AG04450 (cell line): Measurements from ENCODE around the gene TBK1. TPM values are rescaled to one million over a fixed set of nuclear protein-coding genes. Genes with fewer than 3 reads are reported as not detected.

Experiments
- CTCF ChIA-PET: fragments of 300-600, 350-600 bp; formaldehyde crosslinking; extraction: SDS; loops from one replicate; lab custom pipeline; 2022; ENCODE audit warnings: antibody characterized with exemption, inconsistent platforms; lab: Charles Lee
- POLR2A ChIA-PET: fragments of 350-600 bp; formaldehyde crosslinking; extraction: SDS; loops from one replicate; lab custom pipeline; 2021; ENCODE audit warnings: antibody characterized with exemption, inconsistent platforms; lab: Yijun Ruan, JAX
- DNase-seq: peaks from one replicate; pipeline ENCODE4 v3.0.0-alpha.2; 2011; ENCODE audit warnings: low read depth, low spot score
- H3K27ac ChIP-seq: one replicate; pipeline ENCODE4 v1.5.1; 2012; ENCODE audit warnings: low read depth, low read length, control low read depth
- H3K27me3 ChIP-seq: one replicate; pipeline ENCODE4 v1.6.0; 2012; ENCODE audit warnings: low read length; ENCODE audit not compliant: control insufficient read depth, insufficient read depth
- H3K4me3 ChIP-seq: 2 replicates; pipeline ENCODE4 v1.5.1; 2011; ENCODE audit warnings: mild to moderate bottlenecking, low read depth, low read length, control low read depth
- H3K9me3 ChIP-seq: 2 replicates; pipeline ENCODE4 v1.5.1; 2012; ENCODE audit warnings: low read length; ENCODE audit not compliant: control insufficient read depth, insufficient read depth
- polyA plus RNA-seq: library from polyadenylated mRNA; depleted of rRNA; stranded (reverse); fragments of >200 nt; gene quantifications from 2 replicates; pipeline ENCODE4 v1.2.3, GENCODE V29; 2011
- TF ChIP-seq, protein P1 (sequence below): IDR thresholded peaks from 2 replicates; pipeline ENCODE4 v1.5.1; 2011; ENCODE audit warnings: low read depth, low read length, control low read depth, inconsistent platforms

Gene TBK1
- polyA plus RNA-seq, 1 experiment = 27.2 TPM

DNA sequence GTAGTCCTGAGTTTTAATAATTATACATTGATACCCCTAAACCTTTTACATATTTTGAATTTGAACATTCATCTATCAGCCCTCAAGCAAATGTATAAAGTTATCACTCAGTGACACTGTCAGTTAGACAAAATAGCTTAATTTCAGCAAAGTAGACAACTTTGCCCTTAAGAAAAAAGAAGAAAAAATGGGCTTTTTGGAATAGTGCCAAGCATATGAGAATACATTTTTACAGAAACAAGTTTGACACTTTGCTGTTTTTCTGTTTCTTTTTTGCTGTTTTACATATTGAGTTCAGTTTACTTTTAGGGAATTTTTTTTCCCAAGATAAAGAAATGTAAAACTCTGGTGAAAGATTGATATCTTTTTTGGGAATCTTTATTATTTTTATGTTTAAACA, 14.3 kb downstream of the TBK1 start:
- TF ChIP-seq, protein P1, sequence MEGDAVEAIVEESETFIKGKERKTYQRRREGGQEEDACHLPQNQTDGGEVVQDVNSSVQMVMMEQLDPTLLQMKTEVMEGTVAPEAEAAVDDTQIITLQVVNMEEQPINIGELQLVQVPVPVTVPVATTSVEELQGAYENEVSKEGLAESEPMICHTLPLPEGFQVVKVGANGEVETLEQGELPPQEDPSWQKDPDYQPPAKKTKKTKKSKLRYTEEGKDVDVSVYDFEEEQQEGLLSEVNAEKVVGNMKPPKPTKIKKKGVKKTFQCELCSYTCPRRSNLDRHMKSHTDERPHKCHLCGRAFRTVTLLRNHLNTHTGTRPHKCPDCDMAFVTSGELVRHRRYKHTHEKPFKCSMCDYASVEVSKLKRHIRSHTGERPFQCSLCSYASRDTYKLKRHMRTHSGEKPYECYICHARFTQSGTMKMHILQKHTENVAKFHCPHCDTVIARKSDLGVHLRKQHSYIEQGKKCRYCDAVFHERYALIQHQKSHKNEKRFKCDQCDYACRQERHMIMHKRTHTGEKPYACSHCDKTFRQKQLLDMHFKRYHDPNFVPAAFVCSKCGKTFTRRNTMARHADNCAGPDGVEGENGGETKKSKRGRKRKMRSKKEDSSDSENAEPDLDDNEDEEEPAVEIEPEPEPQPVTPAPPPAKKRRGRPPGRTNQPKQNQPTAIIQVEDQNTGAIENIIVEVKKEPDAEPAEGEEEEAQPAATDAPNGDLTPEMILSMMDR = no peak
- Histone ChIP-seq H3K27me3 (no peaks in the 10 kb centered on the region), H3K9me3 (no peaks in the 10 kb centered on the region), H3K4me3 (no peak overlapping the region), H3K27ac (no peak overlapping the region)
- ChIA-PET CTCF (no interaction called here), POLR2A (no interaction called here)
- DNase-seq = no peak

DNA sequence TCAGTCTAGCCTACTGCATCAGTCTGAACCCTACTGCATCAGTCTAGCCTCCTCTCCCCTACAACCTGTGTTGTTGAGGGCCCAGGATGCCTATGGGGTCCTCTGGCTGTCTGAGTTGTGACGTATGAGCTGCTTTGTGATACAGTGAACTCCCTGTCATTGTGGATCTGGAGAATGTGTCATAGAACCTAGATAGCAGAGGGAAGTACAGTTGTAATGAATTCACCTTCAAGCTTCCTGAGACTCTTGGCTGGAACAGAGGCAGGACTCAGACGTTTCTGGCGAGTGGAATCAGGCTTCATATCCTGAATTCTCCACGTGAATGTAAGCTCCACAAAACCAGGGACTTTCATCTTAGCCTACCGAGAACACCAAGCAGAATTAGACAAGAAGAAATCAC, 17.0 kb downstream of the TBK1 start:
- no peak overlapping the region for H3K27ac ChIP-seq
- H3K27me3 ChIP-seq = no peaks in the 10 kb centered on the region
- TF ChIP-seq, protein P1 = no peak
- ChIA-PET CTCF (no interaction called here), POLR2A (no interaction called here)
- DNase-seq = no peak
- no peak overlapping the region for H3K4me3 ChIP-seq
- no peaks in the 10 kb centered on the region for H3K9me3 ChIP-seq

DNA sequence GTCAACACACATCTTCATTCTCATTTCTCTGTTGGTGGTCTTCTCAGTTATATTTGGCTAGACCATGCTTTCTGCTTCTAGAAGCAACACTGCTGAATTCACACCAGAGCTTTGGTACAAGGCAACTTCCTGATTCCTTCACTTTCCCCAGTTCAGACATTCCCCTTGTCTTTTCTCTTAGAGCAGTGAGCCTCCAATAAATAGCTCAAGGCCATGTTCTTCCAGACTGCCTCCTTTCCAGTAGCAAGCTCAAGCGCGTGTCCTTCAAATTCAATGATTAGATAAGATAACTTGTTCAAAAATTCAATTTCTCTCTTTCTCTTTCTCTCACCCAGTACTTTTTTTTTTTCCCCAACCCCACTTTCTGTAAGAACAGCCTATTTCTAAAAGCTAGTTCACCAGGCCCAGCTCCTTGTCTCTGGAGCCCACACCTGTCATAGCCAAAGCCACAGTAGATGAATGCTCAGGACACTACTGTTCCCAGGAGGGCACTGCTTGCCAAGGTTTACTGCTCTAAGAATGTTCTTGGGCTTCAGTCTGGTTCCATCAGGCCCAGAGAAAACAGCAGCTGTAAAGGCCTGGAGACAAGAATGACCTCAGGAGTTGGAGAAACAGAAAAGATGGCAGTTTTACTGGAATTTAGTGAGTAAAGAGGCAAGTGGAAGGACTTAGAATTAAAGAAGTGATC, 17.7 kb downstream of the TBK1 start:
- H3K27ac ChIP-seq = no peak overlapping the region
- TF ChIP-seq, protein P1 = no peak
- no peaks in the 10 kb centered on the region for H3K9me3 ChIP-seq
- no peak for DNase-seq
- no peak overlapping the region for H3K4me3 ChIP-seq
- no peaks in the 10 kb centered on the region for H3K27me3 ChIP-seq
- ChIA-PET POLR2A (no interaction called here), CTCF (no interaction called here)

DNA sequence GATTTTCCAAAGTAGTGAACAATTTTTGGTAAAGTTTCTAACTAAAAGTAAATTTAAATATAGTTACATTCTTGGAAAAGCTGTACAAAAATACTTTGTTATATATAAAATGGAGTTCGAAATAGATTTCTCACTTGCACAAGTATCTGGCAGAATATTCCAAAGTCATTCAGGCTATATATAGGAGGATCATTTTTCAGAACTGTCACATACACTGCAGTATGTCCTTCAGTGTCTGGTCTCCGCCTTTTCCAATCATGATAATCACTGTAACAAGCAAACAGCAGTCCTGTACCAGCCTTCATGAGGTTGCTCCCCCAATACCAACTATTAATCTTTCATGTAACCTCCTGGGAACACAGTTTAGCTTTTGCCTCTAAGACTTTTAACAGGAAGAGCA, 18.6 kb downstream of the TBK1 start:
- H3K9me3 ChIP-seq = no peaks in the 10 kb centered on the region
- TF ChIP-seq, protein P1 = no peak
- H3K27me3 ChIP-seq = no peaks in the 10 kb centered on the region
- H3K27ac ChIP-seq = no peak overlapping the region
- DNase-seq = no peak
- ChIA-PET POLR2A (no interaction called here), CTCF (no interaction called here)
- no peak overlapping the region for H3K4me3 ChIP-seq

DNA sequence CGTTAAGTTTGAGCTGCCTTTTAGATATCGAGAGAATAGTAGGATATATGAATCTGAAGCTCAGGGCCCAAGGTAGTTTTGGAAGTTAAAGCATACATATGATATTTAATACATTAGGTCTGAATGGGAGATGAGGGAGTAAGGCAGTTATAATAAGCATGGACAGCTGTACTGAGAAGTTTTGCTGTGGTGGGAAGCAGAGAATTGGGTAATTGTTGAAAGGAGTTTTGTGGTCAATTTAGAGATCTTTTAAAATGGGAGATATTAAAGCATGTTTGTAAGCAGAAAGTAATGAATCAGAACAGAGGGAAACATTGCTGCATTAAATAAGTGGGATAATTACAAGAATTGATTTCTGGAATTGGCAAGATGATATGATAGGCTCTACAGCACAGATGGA, 21.3 kb downstream of the TBK1 start:
- H3K9me3 ChIP-seq = peaks cover 4% of the 10 kb centered on the region; the same call in 1 of the 2 replicates
- DNase-seq = no peak
- TF ChIP-seq, protein P1 = no peak
- POLR2A ChIA-PET = no interaction called here
- CTCF ChIA-PET = interaction anchor here (0.8 kb wide), 1 partner anchor 224 kb away, joined by 3 read pairs; no protein-coding TSS in a partner anchor
- no peak overlapping the region for H3K4me3 ChIP-seq
- H3K27ac ChIP-seq = no peak overlapping the region
- H3K27me3 ChIP-seq = no peaks in the 10 kb centered on the region
